RCC 7860 (cell line): ENCODE results near the gene OR5L1.

ENCODE experiments used
- DNase-seq: peaks from one replicate; pipeline ENCODE4 v3.0.0-alpha.2; 2015; ENCODE audit warnings: low spot score
- FAIRE-seq: peaks from 2 replicates; lab custom pipeline; 2012; peaks lifted over from hg19 to GRCh38; lab: Jason Lieb, UNC

Gene OR5L1

GRCh38 chr11:55811067-55811466 lies at the start of gene OR5L1:
TSS of gene OR5L1 (plus strand) at chr11:55811367. CDS start at chr11:55811467, 100 bp downstream.
- no peak for FAIRE-seq
- DNase-seq = no peak

GRCh38 chr11:55773138-55773537 lies 38.0 kb upstream of the OR5L1 start, which contains the start of gene OR5D13:
TSS of gene OR5D13 (plus strand) at chr11:55773438. CDS start at chr11:55773438, 0 bp downstream.
- no peak for DNase-seq

GRCh38 chr11:55791606-55792005 lies 19.6 kb upstream of the OR5L1 start:
- DNase-seq = no peak
- FAIRE-seq = no peak

More at GRCh38 chr11:55773138-55773537, 38.0 kb upstream of the OR5L1 start, which contains the start of gene OR5D13:
- no peak for FAIRE-seq

- FAIRE-seq (no peak), DNase-seq (no peak)
Observed at GRCh38 chr11:55793321-55793720, 17.8 kb upstream of the OR5L1 start.

GRCh38 chr11:55795256-55795655 lies 15.9 kb upstream of the OR5L1 start, which contains the start of gene OR5D14:
TSS of gene OR5D14 (plus strand) at chr11:55795556. CDS start at chr11:55795556, 0 bp downstream.
- DNase-seq (no peak), FAIRE-seq (no peak)

- FAIRE-seq = no peak
- DNase-seq = no peak
Observed at GRCh38 chr11:55806248-55806647, 4.9 kb upstream of the OR5L1 start.

- FAIRE-seq = no peak
- DNase-seq = no peak
Observed at GRCh38 chr11:55819330-55819729, 8.2 kb downstream of the OR5L1 start, which contains the start of gene OR5D18. TSS of gene OR5D18 (plus strand) at chr11:55819630. CDS start at chr11:55819630, 0 bp downstream.

GRCh38 chr11:55826919-55827318 lies 15.8 kb downstream of the OR5L1 start, which contains the start of gene OR5L2:
TSS of gene OR5L2 (plus strand) at chr11:55827219. CDS start at chr11:55827219, 0 bp downstream.
- DNase-seq = no peak
- FAIRE-seq = no peak

- no peak for FAIRE-seq
- no peak for DNase-seq
Observed at GRCh38 chr11:55838452-55838851, 27.3 kb downstream of the OR5L1 start, which contains the start of gene OR5D16. TSS of gene OR5D16 (plus strand) at chr11:55838752. CDS start at chr11:55838752, 0 bp downstream.

- FAIRE-seq (no peak), DNase-seq (no peak)
Observed at GRCh38 chr11:55847453-55847852, 36.3 kb downstream of the OR5L1 start.

GRCh38 chr11:55849037-55849436 lies 37.9 kb downstream of the OR5L1 start:
- FAIRE-seq = no peak

GRCh38 chr11:55852141-55852540 lies 41.0 kb downstream of the OR5L1 start:
- DNase-seq = no peak

More at GRCh38 chr11:55849037-55849436, 37.9 kb downstream of the OR5L1 start:
- no peak for DNase-seq

GRCh38 chr11:55854704-55855103 lies 43.5 kb downstream of the OR5L1 start:
- DNase-seq (no peak), FAIRE-seq (no peak)

More at GRCh38 chr11:55852141-55852540, 41.0 kb downstream of the OR5L1 start:
- no peak for FAIRE-seq
